ENCODE data around the gene FOXP1. TPM values are rescaled to one million over a fixed set of nuclear protein-coding genes. Genes with fewer than 3 reads are reported as not detected.
A peak's percentile ranks its signal among the peaks of the same experiment; 100 is the strongest.

FOXP1 gene
- total RNA-seq, 1 donor from 2014 or later: 26.1 TPM

GRCh38 chr3:71228156-71228866 is 355.2 kb downstream of the FOXP1 start:
- DNase-seq (ENCODE audit: low spot score) (no peak), ATAC-seq (no peak)

GRCh38 chr3:71227270-71227661 is 356.3 kb downstream of the FOXP1 start:
- ATAC-seq (peak; percentile 34), DNase-seq (ENCODE audit: low spot score) (no peak)

GRCh38 chr3:71226565-71227269 is 356.8 kb downstream of the FOXP1 start:
- DNase-seq (ENCODE audit: low spot score) (no peak), ATAC-seq (peak; percentile 54)

GRCh38 chr3:71225951-71226564 is 357.5 kb downstream of the FOXP1 start:
- no peak for ATAC-seq

GRCh38 chr3:71225002-71225684 is 358.4 kb downstream of the FOXP1 start:
- ATAC-seq (no peak), DNase-seq (ENCODE audit: low spot score) (no peak)

More at GRCh38 chr3:71225951-71226564, 357.5 kb downstream of the FOXP1 start:
- DNase-seq (ENCODE audit: low spot score): no peak

GRCh38 chr3:71219744-71220638 is 363.5 kb downstream of the FOXP1 start:
- DNase-seq (ENCODE audit: low spot score) (no peak), ATAC-seq (no peak)

- no peak for DNase-seq (ENCODE audit: low spot score)
- no peak for ATAC-seq
Measured at GRCh38 chr3:71218508-71218907, 365.0 kb downstream of the FOXP1 start.

GRCh38 chr3:71217640-71218222 is 365.8 kb downstream of the FOXP1 start:
- no peak for ATAC-seq
- DNase-seq (ENCODE audit: low spot score): no peak

- ATAC-seq: no peak
Measured at GRCh38 chr3:71215351-71215750, 368.2 kb downstream of the FOXP1 start.

GRCh38 chr3:71214797-71215196 is 368.7 kb downstream of the FOXP1 start:
- ATAC-seq (no peak), DNase-seq (ENCODE audit: low spot score) (no peak)

More at GRCh38 chr3:71215351-71215750, 368.2 kb downstream of the FOXP1 start:
- DNase-seq (ENCODE audit: low spot score): no peak

- ATAC-seq (no peak), DNase-seq (ENCODE audit: low spot score) (no peak)
Measured at GRCh38 chr3:71214016-71214415, 369.5 kb downstream of the FOXP1 start.

GRCh38 chr3:71211083-71211482 is 372.4 kb downstream of the FOXP1 start:
- peak; percentile 3 for ATAC-seq
- peak; percentile 59 for DNase-seq (ENCODE audit: low spot score)

- peak; percentile 70 for DNase-seq (ENCODE audit: low spot score)
- ATAC-seq: peak; percentile 67
Measured at GRCh38 chr3:71210257-71211007, 373.1 kb downstream of the FOXP1 start.

- peak; percentile 49 for DNase-seq (ENCODE audit: low spot score)
- ATAC-seq: peak; percentile 61
Measured at GRCh38 chr3:71208211-71209095, 375.1 kb downstream of the FOXP1 start.

GRCh38 chr3:71207632-71208031 is 375.9 kb downstream of the FOXP1 start:
- DNase-seq (ENCODE audit: low spot score) (peak; percentile 74), ATAC-seq (peak; percentile 80)

- no peak for DNase-seq (ENCODE audit: low spot score)
- ATAC-seq: no peak
Measured at GRCh38 chr3:71206305-71207165, 377.0 kb downstream of the FOXP1 start.
